SK-N-SH (cell line): ENCODE data around the gene SEC24D. TPM values are rescaled to one million over a fixed set of nuclear protein-coding genes. Genes with fewer than 3 reads are reported as not detected.

Experiments used
- CTCF ChIA-PET: fragments of 300-600, 350-600 bp; formaldehyde crosslinking; extraction: SDS; loops from one replicate; lab custom pipeline; 2021; lab: Yijun Ruan, JAX
- POLR2A ChIA-PET: fragments of 350-600 bp; sonication (Branson Sonifier 250); formaldehyde crosslinking; extraction: SDS; loops from one replicate; lab custom pipeline; 2020; ENCODE audit warnings: antibody characterized with exemption, inconsistent platforms; lab: Yijun Ruan, JAX
- DNase-seq: peaks from one replicate; pipeline ENCODE4 v3.0.0; 2012
- H2AFZ ChIP-seq: fragments of 200-600 bp; sonication (generic); 2 replicates; pipeline ENCODE4 v1.8.1; 2016; ENCODE audit warnings: antibody characterized with exemption, mild to moderate bottlenecking, low read depth
- H3F3A ChIP-seq: fragments of 200-600 bp; sonication (generic); replicated peaks from 2 replicates; pipeline ENCODE3; 2016; ENCODE audit warnings: antibody characterized with exemption, mild to moderate bottlenecking; ENCODE audit not compliant: insufficient read depth
- H3K27ac ChIP-seq, 2 experiments: fragments of 200-500 bp in 1 of 2; fragments of 200-600 bp in 1 of 2; sonication (Bioruptor generic) in 1 of 2; sonication (generic), shearing (Covaris generic) in 1 of 2; 2 replicates each; pipeline versions ENCODE4 v1.5.1 to v1.6.1; 2014 to 2016; ENCODE audit warnings: low read depth in 2 of 2, inconsistent platforms in 1 of 2, low read length in 1 of 2, mild to moderate bottlenecking in 1 of 2, mixed read lengths in 1 of 2
- H3K27me3 ChIP-seq: fragments of 200-600 bp; sonication (generic), shearing (Covaris generic); 2 replicates; pipeline ENCODE4 v1.6.1; 2016; ENCODE audit warnings: mixed run types; ENCODE audit not compliant: insufficient read depth
- H3K36me3 ChIP-seq, 2 experiments: fragments of 200-500 bp in 1 of 2; fragments of 200-600 bp in 1 of 2; sonication (Bioruptor generic) in 1 of 2; sonication (generic) in 1 of 2; replicated peaks in 1 of 2; 2 replicates each; pipeline versions ENCODE3 to v1.5.1; 2014 to 2016; ENCODE audit warnings: low read length in 1 of 2, mild to moderate bottlenecking in 1 of 2; ENCODE audit not compliant: insufficient read depth in 2 of 2, control insufficient read depth in 1 of 2
- H3K4me1 ChIP-seq, 2 experiments: fragments of 200-500 bp in 1 of 2; fragments of 200-600 bp in 1 of 2; sonication (Bioruptor generic) in 1 of 2; sonication (generic), shearing (Covaris generic) in 1 of 2; 2 replicates each; pipeline versions ENCODE4 v1.5.1 to v1.6.1; 2014 to 2016; ENCODE audit warnings: low read depth in 1 of 2, low read length in 1 of 2, mixed run types in 1 of 2; ENCODE audit not compliant: insufficient read depth in 2 of 2, control insufficient read depth in 1 of 2
- H3K4me2 ChIP-seq: fragments of 200-600 bp; sonication (generic), shearing (Covaris generic); 2 replicates; pipeline ENCODE4 v1.6.1; 2017; ENCODE audit warnings: mixed run types
- H3K4me3 ChIP-seq, 2 experiments: fragments of 200-500 bp in 1 of 2; fragments of 200-600 bp in 1 of 2; sonication (Bioruptor generic) in 1 of 2; sonication (generic), shearing (Covaris generic) in 1 of 2; 2 replicates each; pipeline versions ENCODE4 v1.5.1 to v1.8.1; 2014 to 2016; ENCODE audit warnings: low read depth in 2 of 2, inconsistent platforms in 1 of 2, low read length in 1 of 2, mild to moderate bottlenecking in 1 of 2, mixed read lengths in 1 of 2, moderate library complexity in 1 of 2
- H3K79me2 ChIP-seq: fragments of 200-600 bp; sonication (generic); 2 replicates; pipeline ENCODE4 v1.8.1; 2017; ENCODE audit warnings: mild to moderate bottlenecking; ENCODE audit not compliant: insufficient read depth
- H3K9ac ChIP-seq: fragments of 200-600 bp; sonication (generic); 2 replicates; pipeline ENCODE4 v1.6.1; 2017; ENCODE audit warnings: mixed run types
- H3K9me2 ChIP-seq: fragments of 200-600 bp; sonication (generic); 2 replicates; pipeline ENCODE4 v1.6.1; 2017; ENCODE audit warnings: mixed run types
- H3K9me3 ChIP-seq: fragments of 200-600 bp; sonication (generic); 2 replicates; pipeline ENCODE4 v1.6.1; 2017; ENCODE audit warnings: mixed run types, mild to moderate bottlenecking, moderate library complexity
- H4K20me1 ChIP-seq: fragments of 200-600 bp; sonication (generic); 2 replicates; pipeline ENCODE4 v1.6.1; 2017; ENCODE audit warnings: mild to moderate bottlenecking, mixed run types; ENCODE audit not compliant: insufficient read depth
- CHD2 ChIP-seq: fragments of 150-350 bp; IDR thresholded peaks from 2 replicates; pipeline ENCODE4 v1.6.1; 2018; ENCODE audit warnings: low read length; ENCODE audit not compliant: partially characterized antibody
- EZH2phosphoT487 ChIP-seq: fragments of 200-600 bp; sonication (generic); IDR thresholded peaks from 2 replicates; pipeline ENCODE4 v1.6.1; 2017; ENCODE audit warnings: low read depth, mixed run types, mild to moderate bottlenecking, antibody characterized with exemption, moderate library complexity, borderline replicate concordance
- GATA2 ChIP-seq: sonication (generic); formaldehyde crosslinking; IDR thresholded peaks from 2 replicates; pipeline ENCODE4 v1.5.0; 2020; ENCODE audit warnings: mild to moderate bottlenecking, missing genetic modification reagents
- JUND ChIP-seq: IDR thresholded peaks from 2 replicates; pipeline ENCODE4 v1.4.0; 2012
- MXI1 ChIP-seq: IDR thresholded peaks from 2 replicates; pipeline ENCODE4 v1.6.1; 2012; ENCODE audit warnings: mild to moderate bottlenecking, low read depth, low read length, improper control_type of control experiment
- NRF1 ChIP-seq: IDR thresholded peaks from 2 replicates; pipeline ENCODE4 v1.6.1; 2012; ENCODE audit warnings: low read depth, mild to moderate bottlenecking, low read length
- PBX3 ChIP-seq: IDR thresholded peaks from 2 replicates; pipeline ENCODE4; 2012
- RCOR1 ChIP-seq: fragments of 150-350 bp; IDR thresholded peaks from 2 replicates; pipeline ENCODE4 v1.6.1; 2017; ENCODE audit warnings: antibody characterized with exemption, low read length
- SIN3A ChIP-seq: IDR thresholded peaks from 2 replicates; pipeline ENCODE4 v1.6.1; 2012; ENCODE audit warnings: low read depth, mild to moderate bottlenecking, low read length, moderate library complexity, borderline replicate concordance
- TAF1 ChIP-seq: IDR thresholded peaks from 2 replicates; pipeline ENCODE4 v1.6.1; 2012; ENCODE audit warnings: low read depth, mild to moderate bottlenecking, low read length, moderate library complexity, borderline replicate concordance
- TCF12 ChIP-seq: IDR thresholded peaks from 2 replicates; pipeline ENCODE4 v1.4.0; 2012
- USF1 ChIP-seq: IDR thresholded peaks from 2 replicates; pipeline ENCODE4 v1.4.0; 2012; ENCODE audit warnings: low read depth, borderline replicate concordance
- YY1 ChIP-seq: IDR thresholded peaks from 2 replicates; pipeline ENCODE4 v1.4.0; 2012; ENCODE audit warnings: low read depth, mild to moderate bottlenecking
- ZBTB33 ChIP-seq: IDR thresholded peaks from 2 replicates; pipeline ENCODE4 v1.4.0; 2012; ENCODE audit warnings: low read depth, borderline replicate concordance
- WGBS: methylation state at CpG from one replicate; pipeline ENCODE4 v1.1.6; 2017; ENCODE audit warnings: low lambda C conversion rate; 5-methylcytosine and 5-hydroxymethylcytosine counted together
- polyA plus RNA-seq, 3 experiments: library from polyadenylated mRNA; depleted of rRNA; stranded (reverse); fragments of >200 nt; gene quantifications; 2 replicates each; pipeline ENCODE4 v1.2.3, GENCODE V29; 2012

Gene SEC24D
- polyA plus RNA-seq, 1 of the 3 experiments (the other 2 are of a cell fraction), result 32.2 TPM

GRCh38 chr4:118739022-118739713, 96.8 kb downstream of the SEC24D start:
- H2AFZ ChIP-seq, result no peak overlapping the region
- no peak for DNase-seq
- WGBS, result 75% methylated on average over 2 of the region's 2 CpGs
- H3F3A ChIP-seq, result peaks cover 30% of the 10 kb centered on the region
- no peaks in the 10 kb centered on the region for H4K20me1 ChIP-seq
- POLR2A ChIA-PET, result no interaction called here
- no peaks in the 10 kb centered on the region for H3K27me3 ChIP-seq
- peaks cover 0 to 14% of the 10 kb centered on the region in 2 experiments; a peak in 2 of 4 replicates for H3K4me1 ChIP-seq
- no peak for TF ChIP-seq TAF1
- no peak for TF ChIP-seq PBX3
- no peak for TF ChIP-seq USF1
- TF ChIP-seq MXI1, result no peak
- no peak for TF ChIP-seq ZBTB33
- no peak for TF ChIP-seq EZH2phosphoT487
- no peak for TF ChIP-seq JUND
- TF ChIP-seq GATA2 (CRISPR knock-in tag), result no peak
- TF ChIP-seq SIN3A, result no peak
- TF ChIP-seq, all 33 proteins: peak for 0
- CTCF ChIA-PET, result interaction anchor here (1.0 to 1.6 kb wide), 4 partner anchors 9 to 230 kb away, joined by 3 to 5 read pairs (median 4); no protein-coding TSS in a partner anchor
- Histone ChIP-seq H3K4me3 (no peak overlapping the region), H3K4me2 (no peak overlapping the region), H3K36me3 (peaks cover 78 to 79% of the 10 kb centered on the region in 2 experiments), H3K9me2 (no peaks in the 10 kb centered on the region), H3K79me2 (peaks cover 19% of the 10 kb centered on the region), H3K27ac (peak overlapping the region in 1 of 2 experiments; percentile 72; a peak in 3 of 4 replicates), H3K9ac (no peak overlapping the region), H3K9me3 (no peaks in the 10 kb centered on the region)

GRCh38 chr4:118738090-118738489, 97.8 kb downstream of the SEC24D start:
- Histone ChIP-seq H3K9ac (no peak overlapping the region), H4K20me1 (no peaks in the 10 kb centered on the region), H3F3A (peaks cover 37% of the 10 kb centered on the region), H3K79me2 (peaks cover 19% of the 10 kb centered on the region), H2AFZ (no peak overlapping the region), H3K4me3 (no peak overlapping the region), H3K27me3 (no peaks in the 10 kb centered on the region), H3K27ac (peak overlapping the region in 1 of 2 experiments; percentile 72; a peak in 2 of 4 replicates), H3K4me1 (peaks cover 0 to 14% of the 10 kb centered on the region in 2 experiments; a peak in 2 of 4 replicates), H3K9me2 (no peaks in the 10 kb centered on the region), H3K36me3 (peaks cover 78 to 82% of the 10 kb centered on the region in 2 experiments), H3K9me3 (no peaks in the 10 kb centered on the region), H3K4me2 (no peak overlapping the region)
- POLR2A ChIA-PET, result no interaction called here
- TF ChIP-seq TCF12 (no peak), RCOR1 (no peak), JUND (no peak), NRF1 (no peak), ZBTB33 (no peak), CHD2 (no peak), YY1 (no peak)
- CTCF ChIA-PET, result interaction anchor here (0.9 to 1.6 kb wide), 3 partner anchors 24 to 559 kb away, joined by 3 to 4 read pairs (median 3); no protein-coding TSS in a partner anchor
- WGBS, result 88% methylated on average over 3 of the region's 3 CpGs
- DNase-seq, result no peak
